ENCODE measurements around the gene PI4KA.

- TF ChIP-seq, protein P1, sequence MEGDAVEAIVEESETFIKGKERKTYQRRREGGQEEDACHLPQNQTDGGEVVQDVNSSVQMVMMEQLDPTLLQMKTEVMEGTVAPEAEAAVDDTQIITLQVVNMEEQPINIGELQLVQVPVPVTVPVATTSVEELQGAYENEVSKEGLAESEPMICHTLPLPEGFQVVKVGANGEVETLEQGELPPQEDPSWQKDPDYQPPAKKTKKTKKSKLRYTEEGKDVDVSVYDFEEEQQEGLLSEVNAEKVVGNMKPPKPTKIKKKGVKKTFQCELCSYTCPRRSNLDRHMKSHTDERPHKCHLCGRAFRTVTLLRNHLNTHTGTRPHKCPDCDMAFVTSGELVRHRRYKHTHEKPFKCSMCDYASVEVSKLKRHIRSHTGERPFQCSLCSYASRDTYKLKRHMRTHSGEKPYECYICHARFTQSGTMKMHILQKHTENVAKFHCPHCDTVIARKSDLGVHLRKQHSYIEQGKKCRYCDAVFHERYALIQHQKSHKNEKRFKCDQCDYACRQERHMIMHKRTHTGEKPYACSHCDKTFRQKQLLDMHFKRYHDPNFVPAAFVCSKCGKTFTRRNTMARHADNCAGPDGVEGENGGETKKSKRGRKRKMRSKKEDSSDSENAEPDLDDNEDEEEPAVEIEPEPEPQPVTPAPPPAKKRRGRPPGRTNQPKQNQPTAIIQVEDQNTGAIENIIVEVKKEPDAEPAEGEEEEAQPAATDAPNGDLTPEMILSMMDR (IDR thresholded peaks at IDR 0.05): no peak
- no peak for TF ChIP-seq POLR2A (IDR thresholded peaks at IDR 0.05)
Measured at GRCh38 chr22:20663137-20663828, 195.3 kb downstream of the PI4KA start.

Measured in body of pancreas (tissue), 4 donors.